ENCODE measurements around the gene TMCO5A. TPM values are rescaled to one million over a fixed set of nuclear protein-coding genes. Genes with fewer than 3 reads are reported as not detected.

TMCO5A gene
- total RNA-seq, 3 donors from 2014 or later, result not detected

- intact Hi-C loops (cut with DNase I, micrococcal nuclease), result no loop called here
- H3K36me3 ChIP-seq (ENCODE audit: low read depth), result no peaks in the 10 kb centered on the region
- no peaks in the 10 kb centered on the region for H3K4me1 ChIP-seq (ENCODE audit: low read depth)
- DNase-seq, result no peak
- peak; percentile 70 for ATAC-seq
- no peaks in the 10 kb centered on the region for H3K9me3 ChIP-seq
- TF ChIP-seq CTCF (IDR thresholded peaks at IDR 0.05), result no peak
- H3K4me3 ChIP-seq, result no peak overlapping the region
Observed at GRCh38 chr15:37981775-37982174, 47.3 kb downstream of the TMCO5A start.

- intact Hi-C loops (cut with DNase I, micrococcal nuclease), result no loop called here
Observed at GRCh38 chr15:37984368-37984767, 49.9 kb downstream of the TMCO5A start.

GRCh38 chr15:37995461-37996347, 61.3 kb downstream of the TMCO5A start:
- H3K9me3 ChIP-seq, result no peaks in the 10 kb centered on the region
- intact Hi-C loops (cut with DNase I, micrococcal nuclease), result loop anchor here in 1 of 2 donors (10.0 kb wide), 2 partner anchors 369 to 689 kb away; no protein-coding TSS in a partner anchor
- H3K4me3 ChIP-seq, result no peak overlapping the region
- TF ChIP-seq CTCF (IDR thresholded peaks at IDR 0.05), result no peak
- ATAC-seq (peak; percentile 53), DNase-seq (peak in 1 of 3 donors; percentile 48)
- H3K36me3 ChIP-seq (ENCODE audit: low read depth), result no peaks in the 10 kb centered on the region
- no peaks in the 10 kb centered on the region for H3K4me1 ChIP-seq (ENCODE audit: low read depth)

More at GRCh38 chr15:37984368-37984767, 49.9 kb downstream of the TMCO5A start:
- Histone ChIP-seq H3K9me3 (peaks cover 4% of the 10 kb centered on the region), H3K4me3 (no peak overlapping the region), H3K4me1 (ENCODE audit: low read depth) (no peaks in the 10 kb centered on the region), H3K36me3 (ENCODE audit: low read depth) (no peaks in the 10 kb centered on the region)
- DNase-seq (no peak), ATAC-seq (no peak)
- no peak for TF ChIP-seq CTCF (IDR thresholded peaks at IDR 0.05)

Data from mucosa of descending colon (tissue), 3 donors.